22Rv1 (cell line): ENCODE results near the gene VSTM4.

Experiments used
- ZFX ChIP-seq: fragments of 450-650 bp; IDR thresholded peaks from 2 replicates; pipeline ENCODE4 v1.6.1; 2017; ENCODE audit warnings: antibody characterized with exemption, borderline replicate concordance
- TF ChIP-seq, protein P1 (sequence below): fragments of 450-650 bp; IDR thresholded peaks from 2 replicates; pipeline ENCODE4 v1.5.1; 2017; ENCODE audit warnings: mild to moderate bottlenecking

DNA sequence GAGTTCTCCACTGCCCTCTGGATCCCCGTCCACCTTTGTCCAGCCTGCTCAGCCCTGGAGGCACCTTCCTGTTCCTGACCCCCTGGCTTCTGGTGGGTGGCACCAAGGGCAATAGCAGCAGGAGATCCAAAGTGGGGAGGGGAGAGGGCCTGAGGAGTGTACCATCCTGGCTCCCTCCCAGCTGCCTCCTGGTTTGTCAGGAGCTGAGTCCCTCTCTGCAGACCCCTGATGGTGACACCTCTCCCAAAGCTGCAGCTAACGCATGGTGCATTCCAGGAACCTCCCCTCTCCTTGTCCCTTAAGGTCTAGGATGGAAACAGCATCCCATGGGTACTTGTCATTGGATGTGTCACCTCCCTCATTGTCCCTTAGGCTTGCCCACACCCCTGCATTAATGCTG is 39.6 kb downstream of the VSTM4 start:
- TF ChIP-seq, protein P1, sequence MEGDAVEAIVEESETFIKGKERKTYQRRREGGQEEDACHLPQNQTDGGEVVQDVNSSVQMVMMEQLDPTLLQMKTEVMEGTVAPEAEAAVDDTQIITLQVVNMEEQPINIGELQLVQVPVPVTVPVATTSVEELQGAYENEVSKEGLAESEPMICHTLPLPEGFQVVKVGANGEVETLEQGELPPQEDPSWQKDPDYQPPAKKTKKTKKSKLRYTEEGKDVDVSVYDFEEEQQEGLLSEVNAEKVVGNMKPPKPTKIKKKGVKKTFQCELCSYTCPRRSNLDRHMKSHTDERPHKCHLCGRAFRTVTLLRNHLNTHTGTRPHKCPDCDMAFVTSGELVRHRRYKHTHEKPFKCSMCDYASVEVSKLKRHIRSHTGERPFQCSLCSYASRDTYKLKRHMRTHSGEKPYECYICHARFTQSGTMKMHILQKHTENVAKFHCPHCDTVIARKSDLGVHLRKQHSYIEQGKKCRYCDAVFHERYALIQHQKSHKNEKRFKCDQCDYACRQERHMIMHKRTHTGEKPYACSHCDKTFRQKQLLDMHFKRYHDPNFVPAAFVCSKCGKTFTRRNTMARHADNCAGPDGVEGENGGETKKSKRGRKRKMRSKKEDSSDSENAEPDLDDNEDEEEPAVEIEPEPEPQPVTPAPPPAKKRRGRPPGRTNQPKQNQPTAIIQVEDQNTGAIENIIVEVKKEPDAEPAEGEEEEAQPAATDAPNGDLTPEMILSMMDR = no peak
- no peak for TF ChIP-seq ZFX
